ENCODE measurements around the gene LCT.

GRCh38 chr2:135762022-135762421, 75.0 kb downstream of the LCT start:
- TF ChIP-seq CTCF (conservative IDR thresholded peaks at IDR 0.05; ENCODE audit: low read depth in 2 of 2) (no peak), POLR2AphosphoS5 (IDR thresholded peaks at IDR 0.05; ENCODE audit: low read depth) (no peak), ZNF114 (CRISPR knock-in tag; IDR thresholded peaks at IDR 0.05) (no peak), ETS1 (IDR thresholded peaks at IDR 0.05) (no peak), EZH2 (IDR thresholded peaks at IDR 0.05; ENCODE audit: low read depth, unreplicated experiment) (no peak), ZNF462 (CRISPR knock-in tag; IDR thresholded peaks at IDR 0.05) (no peak), JUNB (IDR thresholded peaks at IDR 0.05; ENCODE audit: unreplicated experiment) (no peak), REST (IDR thresholded peaks at IDR 0.05; ENCODE audit: unreplicated experiment) (no peak), EZH2phosphoT487 (IDR thresholded peaks at IDR 0.05; ENCODE audit: unreplicated experiment) (no peak), NANOG (IDR thresholded peaks at IDR 0.05; ENCODE audit: borderline replicate concordance) (no peak), CREB1 (CRISPR knock-in tag; IDR thresholded peaks at IDR 0.05; ENCODE audit: low read depth) (no peak)

Data from GM23338 (cell line).